Left kidney (tissue), 2 donors: ENCODE data around the gene IDI1. TPM values are rescaled to one million over a fixed set of nuclear protein-coding genes. Genes with fewer than 3 reads are reported as not detected.

Source experiments
- DNase-seq: peaks from one replicate; pipeline ENCODE4 v3.0.0-alpha.2; 2013
- polyA plus RNA-seq: library from polyadenylated mRNA; unstranded; fragments of 120-200 nt; gene quantifications from one replicate; pipeline ENCODE4 v1.2.1, GENCODE V29; 2013; ENCODE audit not compliant: insufficient read length

IDI1 gene
- polyA plus RNA-seq, 1 donor, result 63.7 TPM

DNA sequence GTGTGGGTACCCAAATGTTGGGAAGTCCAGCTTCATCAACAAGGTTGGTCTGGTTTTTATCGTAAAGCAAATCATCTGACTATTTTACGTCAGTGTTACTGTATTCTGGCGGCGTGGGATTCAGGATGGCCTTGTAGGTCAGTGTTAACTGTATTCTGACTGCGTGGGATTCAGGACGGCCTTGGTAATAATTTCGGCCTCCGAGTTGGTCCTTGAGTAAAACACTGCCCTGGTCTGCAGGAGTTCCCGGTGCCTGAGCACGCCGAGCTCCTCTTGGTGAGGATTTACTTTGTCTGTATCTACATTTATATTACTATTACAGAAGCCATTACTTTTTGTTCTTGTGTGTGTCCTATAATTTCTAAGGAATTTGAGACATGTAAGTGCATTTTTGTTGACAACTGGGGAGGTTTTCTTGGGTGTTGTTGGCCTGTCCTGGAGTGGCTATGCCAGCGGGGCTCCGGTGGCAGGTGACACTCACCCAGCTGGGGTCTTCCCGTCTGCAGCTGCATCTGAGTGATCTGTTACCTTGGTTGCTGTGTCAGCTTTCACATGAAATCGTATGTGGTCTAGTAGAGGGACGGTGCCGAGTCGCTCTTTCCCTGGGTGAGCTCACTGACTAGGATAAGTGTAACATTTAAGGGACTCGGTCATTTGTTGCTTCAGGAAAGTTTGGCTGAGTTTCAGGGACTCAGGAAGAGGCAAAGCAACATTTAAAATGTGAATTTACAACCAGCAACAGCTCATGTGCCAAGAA, 51.5 kb downstream of the IDI1 start:
- DNase-seq, result no peak

- DNase-seq, result no peak
Observed at GRCh38 chr10:996031-996430, 52.9 kb downstream of the IDI1 start.

DNA sequence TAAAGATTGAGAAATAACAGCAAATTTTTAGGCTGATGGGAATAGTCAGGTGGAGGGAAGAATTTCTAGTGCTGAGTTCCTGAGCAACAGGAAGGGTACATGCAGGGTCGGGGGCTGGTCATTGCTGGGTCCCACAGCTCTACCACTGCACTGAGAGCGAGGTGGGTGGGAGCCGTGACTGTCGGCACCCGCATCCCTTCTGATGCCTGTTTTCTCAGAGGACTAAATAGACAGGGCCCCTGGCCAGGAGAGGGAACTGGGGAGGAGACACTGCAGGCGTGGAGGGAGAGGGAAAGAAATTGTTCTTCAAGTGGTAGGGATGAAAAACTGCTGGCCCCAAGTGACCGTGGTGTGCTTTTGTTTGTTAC, 53.4 kb downstream of the IDI1 start:
- DNase-seq, result no peak

- DNase-seq, result no peak
Observed at GRCh38 chr10:994836-995558, 53.9 kb downstream of the IDI1 start.

GRCh38 chr10:992871-993270, 56.0 kb downstream of the IDI1 start:
- no peak for DNase-seq

DNA sequence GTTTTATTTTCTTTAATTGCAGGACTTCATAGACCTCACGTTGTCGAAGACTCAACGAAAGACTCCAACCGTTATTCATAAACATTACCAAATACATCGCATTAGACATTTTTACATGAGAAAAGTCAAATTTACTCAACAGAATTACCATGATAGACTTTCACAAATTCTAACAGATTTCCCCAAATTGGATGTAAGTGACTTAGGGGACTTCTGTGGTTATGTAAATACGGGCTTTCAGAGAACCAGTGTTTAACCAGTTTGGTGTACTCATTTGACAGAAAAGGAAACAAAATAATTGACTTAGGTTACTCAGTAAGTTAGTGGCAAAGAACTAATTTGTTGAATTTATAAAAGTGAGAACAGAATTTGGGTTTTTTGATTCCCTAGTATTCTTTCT, 56.5 kb downstream of the IDI1 start:
- DNase-seq, result no peak

GRCh38 chr10:990808-991207, 58.1 kb downstream of the IDI1 start:
- DNase-seq, result no peak

Other genes starting within 250 kb of the IDI1 start
- gene LARP4B, start 117.4 kb downstream of the IDI1 start, polyA plus RNA-seq, result 51.3 TPM
- gene GTPBP4, start 60.7 kb downstream of the IDI1 start, polyA plus RNA-seq, result 72.2 TPM
- not detected for gene IDI2, start 23.3 kb downstream of the IDI1 start, polyA plus RNA-seq
- 21.0 TPM for gene WDR37, start 7.3 kb upstream of the IDI1 start, polyA plus RNA-seq